MM.1S (cell line): ENCODE results near the gene ADGRE2.
"Not testable (repeated sequence)": the region's sequence is repeated elsewhere in the genome, so short reads cannot be mapped to it uniquely, and the experiment has no call there.

Experiments
- DNase-seq: peaks from one replicate; pipeline ENCODE4 v3.0.0-alpha.2; 2015
- H2AFZ ChIP-seq: fragments of 300-600 bp; sonication (generic); 2 replicates; pipeline ENCODE4 v1.6.0; 2016; ENCODE audit warnings: antibody characterized with exemption, low read length
- H3F3A ChIP-seq: fragments of 300-600 bp; sonication (generic); 2 replicates; pipeline ENCODE4 v1.6.1; 2016; ENCODE audit warnings: mild to moderate bottlenecking, antibody characterized with exemption, low read length, moderate library complexity, mixed read lengths; ENCODE audit not compliant: insufficient read depth
- H3K27ac ChIP-seq: fragments of 300-600 bp; sonication (generic); 2 replicates; pipeline ENCODE4 v1.5.1; 2016; ENCODE audit warnings: mild to moderate bottlenecking, low read length
- H3K27me3 ChIP-seq: fragments of 300-600 bp; sonication (generic); replicated peaks from 2 replicates; pipeline ENCODE4 v1.6.0; 2016; ENCODE audit warnings: low read length; ENCODE audit not compliant: insufficient read depth
- H3K36me3 ChIP-seq: fragments of 300-600 bp; sonication (generic); replicated peaks from 2 replicates; pipeline ENCODE4 v1.6.1; 2016; ENCODE audit warnings: mild to moderate bottlenecking, low read length, mixed read lengths; ENCODE audit not compliant: insufficient read depth
- H3K4me1 ChIP-seq: fragments of 300-600 bp; sonication (generic); 2 replicates; pipeline ENCODE4 v1.6.1; 2016; ENCODE audit warnings: low read length, mixed read lengths
- H3K4me2 ChIP-seq: fragments of 300-600 bp; sonication (generic); 2 replicates; pipeline ENCODE4 v1.6.0; 2016; ENCODE audit warnings: low read depth, low read length
- H3K4me3 ChIP-seq: fragments of 300-600 bp; sonication (generic); 2 replicates; pipeline ENCODE4 v1.5.1; 2016; ENCODE audit warnings: low read length, mixed read lengths
- H3K79me2 ChIP-seq: fragments of 300-600 bp; sonication (generic); 2 replicates; pipeline ENCODE4 v1.6.1; 2016; ENCODE audit warnings: mixed run types, low read length, mixed read lengths
- H3K9ac ChIP-seq: fragments of 300-600 bp; sonication (generic); 2 replicates; pipeline ENCODE4 v1.6.1; 2016; ENCODE audit warnings: low read length, mixed read lengths
- H3K9me2 ChIP-seq: fragments of 300-600 bp; sonication (generic); replicated peaks from 2 replicates; pipeline ENCODE4 v1.6.1; 2016; ENCODE audit warnings: mild to moderate bottlenecking, low read length, mixed read lengths; ENCODE audit not compliant: insufficient read depth
- H3K9me3 ChIP-seq: fragments of 300-600 bp; sonication (generic); replicated peaks from 2 replicates; pipeline ENCODE4 v1.6.1; 2016; ENCODE audit warnings: mild to moderate bottlenecking, low read length, mixed read lengths; ENCODE audit not compliant: insufficient read depth
- H4K20me1 ChIP-seq: fragments of 300-600 bp; sonication (generic); 2 replicates; pipeline ENCODE4 v1.6.1; 2016; ENCODE audit warnings: mild to moderate bottlenecking, low read length, moderate library complexity, mixed read lengths; ENCODE audit not compliant: insufficient read depth
- EZH2 ChIP-seq: fragments of 300-600 bp; sonication (generic); optimal IDR thresholded peaks from 2 replicates; pipeline ENCODE3; 2017; ENCODE audit warnings: low read depth, mild to moderate bottlenecking, antibody characterized with exemption, low read length, mixed read lengths
- EZH2phosphoT487 ChIP-seq: fragments of 300-600 bp; sonication (generic); IDR thresholded peaks from 2 replicates; pipeline ENCODE4 v1.6.1; 2018; ENCODE audit warnings: antibody characterized with exemption, low read length
- TF ChIP-seq, protein P1 (sequence below): fragments of 300-600 bp; sonication (generic); IDR thresholded peaks from 2 replicates; pipeline ENCODE4 v1.5.1; 2016; ENCODE audit warnings: antibody characterized with exemption, low read length, mixed read lengths

The ADGRE2 gene

DNA sequence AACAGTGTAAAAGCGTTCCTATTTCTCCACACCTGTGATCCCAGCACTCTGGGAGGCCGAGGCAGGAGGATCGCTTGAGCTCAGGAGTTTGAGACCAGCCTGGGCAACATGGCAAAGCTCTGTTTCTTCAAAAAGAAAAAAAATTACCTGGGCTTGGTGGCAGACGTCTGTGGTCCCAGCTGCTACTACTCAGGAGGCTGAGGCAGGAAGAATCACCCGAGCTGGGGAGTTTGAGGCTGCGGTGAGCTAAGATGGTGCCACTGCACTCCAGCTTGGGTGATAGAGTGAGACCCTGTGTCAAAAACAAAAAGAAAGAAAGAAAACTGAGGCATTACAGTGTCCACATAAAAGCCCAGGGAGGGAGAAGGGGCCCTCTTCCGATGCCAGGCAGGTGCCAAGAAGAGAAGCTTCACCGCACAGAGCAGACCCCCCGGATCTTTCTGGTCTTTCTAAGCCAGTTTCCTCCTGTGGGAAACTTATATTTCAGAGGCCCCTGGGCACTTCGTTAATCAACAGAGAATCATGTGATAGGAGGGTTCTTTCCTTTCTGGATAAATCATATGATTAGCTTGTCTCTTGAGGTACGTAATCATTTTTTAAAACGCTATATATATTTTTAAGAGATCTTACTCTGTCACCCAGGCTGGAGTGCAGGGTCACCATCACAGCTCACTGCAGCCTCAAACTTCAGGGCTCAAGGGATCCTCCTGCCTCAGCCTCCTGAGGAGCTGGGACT, at the start of gene ADGRE2:
Gene ADGRE2 (minus strand): TSS at position 451 of the 736 bp plus-strand sequence. CDS start 1,804 bp downstream, outside the sequence.
- not testable (repeated sequence) for H3K4me2 ChIP-seq, H3K9me2 ChIP-seq, H4K20me1 ChIP-seq, H3F3A ChIP-seq, H3K36me3 ChIP-seq, H3K4me3 ChIP-seq, DNase-seq, H3K27ac ChIP-seq, H3K4me1 ChIP-seq, H3K9me3 ChIP-seq, H2AFZ ChIP-seq, H3K9ac ChIP-seq, H3K79me2 ChIP-seq
- H3K27me3 ChIP-seq, result peaks cover 46% of the 10 kb centered on the region

DNA sequence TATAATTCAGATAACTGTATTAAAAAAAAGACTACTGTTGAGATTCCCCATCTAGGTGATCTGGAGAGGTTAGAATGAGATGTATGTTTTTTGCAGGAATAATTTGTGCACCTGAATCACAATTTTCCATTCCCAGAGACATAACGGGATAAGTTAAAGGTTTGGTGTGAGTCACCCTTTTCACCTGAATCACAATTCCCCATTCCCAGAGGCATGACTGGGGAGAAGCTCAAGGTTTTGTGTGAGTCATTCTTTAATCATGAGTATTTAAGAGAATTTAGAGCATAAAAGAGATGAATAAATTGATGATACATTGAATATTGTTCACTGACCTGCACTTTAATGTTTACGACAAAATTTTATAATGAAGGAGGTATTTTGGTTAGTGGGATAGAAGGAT, 47.6 kb upstream of the ADGRE2 start:
- Histone ChIP-seq H3K36me3 (no peaks in the 10 kb centered on the region), H3K27me3 (peaks cover 80% of the 10 kb centered on the region), H3K9me3 (no peaks in the 10 kb centered on the region), H3K4me1 (no peaks in the 10 kb centered on the region), H3K27ac (no peak overlapping the region), H4K20me1 (no peaks in the 10 kb centered on the region), H3K9me2 (no peaks in the 10 kb centered on the region), H3K4me2 (no peak overlapping the region), H3K4me3 (no peak overlapping the region), H2AFZ (no peak overlapping the region), H3F3A (no peaks in the 10 kb centered on the region), H3K79me2 (no peaks in the 10 kb centered on the region), H3K9ac (no peak overlapping the region)
- TF ChIP-seq, protein P1, sequence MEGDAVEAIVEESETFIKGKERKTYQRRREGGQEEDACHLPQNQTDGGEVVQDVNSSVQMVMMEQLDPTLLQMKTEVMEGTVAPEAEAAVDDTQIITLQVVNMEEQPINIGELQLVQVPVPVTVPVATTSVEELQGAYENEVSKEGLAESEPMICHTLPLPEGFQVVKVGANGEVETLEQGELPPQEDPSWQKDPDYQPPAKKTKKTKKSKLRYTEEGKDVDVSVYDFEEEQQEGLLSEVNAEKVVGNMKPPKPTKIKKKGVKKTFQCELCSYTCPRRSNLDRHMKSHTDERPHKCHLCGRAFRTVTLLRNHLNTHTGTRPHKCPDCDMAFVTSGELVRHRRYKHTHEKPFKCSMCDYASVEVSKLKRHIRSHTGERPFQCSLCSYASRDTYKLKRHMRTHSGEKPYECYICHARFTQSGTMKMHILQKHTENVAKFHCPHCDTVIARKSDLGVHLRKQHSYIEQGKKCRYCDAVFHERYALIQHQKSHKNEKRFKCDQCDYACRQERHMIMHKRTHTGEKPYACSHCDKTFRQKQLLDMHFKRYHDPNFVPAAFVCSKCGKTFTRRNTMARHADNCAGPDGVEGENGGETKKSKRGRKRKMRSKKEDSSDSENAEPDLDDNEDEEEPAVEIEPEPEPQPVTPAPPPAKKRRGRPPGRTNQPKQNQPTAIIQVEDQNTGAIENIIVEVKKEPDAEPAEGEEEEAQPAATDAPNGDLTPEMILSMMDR, result no peak
- no peak for TF ChIP-seq EZH2phosphoT487
- no peak for DNase-seq

DNA sequence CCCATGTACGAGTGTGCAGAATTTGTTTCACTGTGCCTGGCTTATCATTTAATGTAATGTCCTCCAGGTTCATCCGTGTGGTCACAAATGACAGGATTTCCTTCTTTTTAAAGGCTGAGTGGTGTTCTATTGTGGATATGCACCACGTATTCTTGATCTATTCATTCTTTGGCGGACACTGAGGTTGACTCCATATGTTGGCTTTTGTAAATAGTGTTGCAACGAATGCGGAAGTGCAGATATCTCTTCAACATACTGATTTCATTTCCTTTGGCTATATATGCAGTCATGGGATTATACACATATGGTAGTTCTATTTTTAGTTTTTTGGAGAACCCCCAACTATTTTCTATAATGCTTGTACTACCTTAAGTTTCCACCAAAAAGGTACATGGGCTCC, 43.6 kb upstream of the ADGRE2 start:
- H3K9ac ChIP-seq, result no peak overlapping the region
- H3K36me3 ChIP-seq, result no peaks in the 10 kb centered on the region
- no peaks in the 10 kb centered on the region for H3K9me2 ChIP-seq
- H2AFZ ChIP-seq, result no peak overlapping the region
- H3K79me2 ChIP-seq, result no peaks in the 10 kb centered on the region
- no peak overlapping the region for H3K4me2 ChIP-seq
- no peak overlapping the region for H3K4me3 ChIP-seq
- no peaks in the 10 kb centered on the region for H4K20me1 ChIP-seq
- H3K27me3 ChIP-seq, result peaks cover 79% of the 10 kb centered on the region
- H3F3A ChIP-seq, result no peaks in the 10 kb centered on the region
- DNase-seq, result no peak
- no peak for TF ChIP-seq EZH2
- no peak for TF ChIP-seq EZH2phosphoT487
- TF ChIP-seq, protein P1, result no peak
- H3K4me1 ChIP-seq, result no peaks in the 10 kb centered on the region
- H3K27ac ChIP-seq, result no peak overlapping the region
- no peaks in the 10 kb centered on the region for H3K9me3 ChIP-seq

DNA sequence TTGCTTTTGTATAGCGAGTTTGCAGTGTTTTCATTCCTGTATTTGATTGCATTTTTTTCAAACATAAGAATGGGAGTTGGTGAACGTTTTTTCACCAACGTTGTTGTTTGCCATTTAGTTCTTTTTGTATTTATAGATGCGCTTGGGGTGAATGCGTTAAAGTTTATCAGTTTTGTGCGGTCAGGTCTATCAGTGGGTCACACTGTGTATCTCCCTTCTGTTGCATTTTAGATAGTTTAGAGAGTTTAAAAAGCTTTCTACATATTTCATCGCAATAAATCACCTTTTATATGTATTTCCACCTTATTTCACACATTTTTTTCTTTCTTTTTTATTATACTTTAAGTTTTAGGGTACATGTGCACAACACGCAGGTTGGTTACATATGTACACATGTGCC, 40.2 kb upstream of the ADGRE2 start:
- Histone ChIP-seq H3K9ac (no peak overlapping the region), H3F3A (no peaks in the 10 kb centered on the region), H3K9me3 (no peaks in the 10 kb centered on the region)

More for the DNA sequence above, 40.2 kb upstream of the ADGRE2 start:
- Histone ChIP-seq H2AFZ (no peak overlapping the region), H3K9me2 (no peaks in the 10 kb centered on the region), H3K36me3 (no peaks in the 10 kb centered on the region), H3K27me3 (peaks cover 80% of the 10 kb centered on the region), H3K4me3 (no peak overlapping the region), H3K4me1 (no peaks in the 10 kb centered on the region), H3K4me2 (no peak overlapping the region), H4K20me1 (no peaks in the 10 kb centered on the region), H3K27ac (no peak overlapping the region), H3K79me2 (no peaks in the 10 kb centered on the region)
- TF ChIP-seq, protein P1, result no peak
- TF ChIP-seq EZH2, result no peak
- no peak for DNase-seq
